GM21423 (cell line): ENCODE data around the gene AKT1.

Source experiments
- ATAC-seq: cut with Tn5 transposase; IDR thresholded peaks from one replicate; pipeline ENCODE4 v1.9.1; 2021; ENCODE audit warnings: mild to moderate bottlenecking, moderate library complexity; ENCODE audit not compliant: unreplicated experiment

Gene AKT1

DNA sequence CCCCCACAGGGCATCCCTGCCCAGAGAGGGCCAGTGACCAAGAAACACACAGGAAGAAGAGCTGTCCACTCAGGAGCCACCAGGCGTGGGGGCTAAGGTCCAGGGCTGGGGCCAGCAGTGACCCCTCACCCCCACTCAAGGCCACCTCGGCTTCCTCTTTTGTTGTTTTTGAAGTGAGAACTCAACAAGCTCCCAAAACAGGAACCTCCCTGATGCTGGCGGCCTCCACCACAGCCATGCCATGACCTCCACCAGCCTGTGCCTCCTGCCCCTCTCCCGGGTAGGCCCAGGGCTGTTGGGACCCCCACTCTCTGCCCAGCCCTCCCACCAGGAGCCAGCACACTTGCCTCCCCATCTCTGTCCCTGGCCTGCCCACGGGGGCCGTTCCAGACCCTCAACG lies 7.8 kb downstream of the AKT1 start:
- ATAC-seq, result no peak

DNA sequence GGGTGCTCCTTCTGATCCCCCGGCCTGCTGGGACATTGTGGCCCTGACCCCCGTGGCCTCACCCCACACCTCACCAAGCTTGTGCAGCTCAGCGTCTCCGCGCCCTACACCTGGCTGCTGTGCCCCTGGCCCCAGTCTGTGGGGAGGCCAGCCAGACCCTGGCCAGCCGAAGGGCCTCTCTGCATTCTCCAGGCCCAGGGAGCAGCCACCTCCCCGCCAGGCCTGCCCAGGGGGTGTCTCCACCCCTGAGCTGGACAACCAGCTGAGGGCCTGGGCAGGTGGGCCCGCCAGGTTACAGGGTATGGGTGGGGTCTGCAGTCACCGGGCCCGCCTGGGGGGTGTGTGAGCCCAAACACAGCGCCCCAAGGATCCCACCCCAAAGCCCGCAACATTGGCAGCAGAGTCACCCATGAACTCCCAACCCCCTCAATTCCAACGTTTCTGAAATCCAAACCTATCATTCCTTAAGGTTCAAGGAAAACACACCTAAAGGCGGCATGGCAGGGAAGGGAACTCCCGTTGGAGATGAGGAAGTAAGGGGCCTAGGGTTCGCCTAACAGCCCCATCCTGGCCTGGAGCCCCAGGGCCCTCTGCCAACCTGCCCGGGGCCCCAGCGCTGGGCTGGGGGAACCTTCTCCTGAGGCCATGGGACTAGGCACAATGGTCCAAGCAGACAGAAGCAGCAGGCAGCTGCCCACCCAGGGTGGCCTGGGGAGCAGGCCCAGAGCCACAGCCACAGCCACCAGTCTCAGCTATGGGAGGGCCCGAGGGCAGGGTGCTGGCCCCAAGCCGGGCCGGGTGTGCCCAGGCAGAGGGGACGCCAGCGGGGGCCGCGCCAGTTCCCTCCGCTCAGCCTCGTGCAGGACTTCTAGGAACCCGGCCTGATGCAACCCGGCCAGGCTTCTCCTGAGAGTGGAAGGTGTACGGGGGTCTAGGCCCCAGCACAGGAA lies 8.5 kb downstream of the AKT1 start:
- no peak for ATAC-seq

DNA sequence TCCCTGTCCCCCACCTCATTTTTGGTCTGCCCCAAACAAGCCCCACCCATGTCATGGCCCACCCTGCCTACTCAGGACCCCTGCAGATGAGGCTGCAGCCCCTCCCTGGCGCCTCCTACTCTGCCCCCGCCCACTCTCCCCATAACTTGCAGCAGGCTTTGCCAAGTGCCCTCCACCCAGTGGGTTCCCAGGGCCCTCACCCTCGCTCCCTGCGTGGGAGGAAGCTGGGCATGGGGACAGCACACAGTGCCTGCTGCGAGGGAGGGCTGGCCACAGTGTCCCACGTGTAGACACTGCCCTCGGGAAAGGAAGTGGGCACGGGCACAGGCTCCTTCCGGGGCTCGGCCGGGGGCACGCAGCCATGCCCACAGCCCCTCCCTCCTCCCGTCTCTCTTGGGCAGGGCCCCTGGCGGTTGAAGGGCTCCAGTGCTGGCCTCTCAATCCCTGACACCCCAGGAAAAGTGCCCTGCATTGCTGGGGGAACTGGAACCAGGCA lies 9.4 kb downstream of the AKT1 start:
- no peak for ATAC-seq

DNA sequence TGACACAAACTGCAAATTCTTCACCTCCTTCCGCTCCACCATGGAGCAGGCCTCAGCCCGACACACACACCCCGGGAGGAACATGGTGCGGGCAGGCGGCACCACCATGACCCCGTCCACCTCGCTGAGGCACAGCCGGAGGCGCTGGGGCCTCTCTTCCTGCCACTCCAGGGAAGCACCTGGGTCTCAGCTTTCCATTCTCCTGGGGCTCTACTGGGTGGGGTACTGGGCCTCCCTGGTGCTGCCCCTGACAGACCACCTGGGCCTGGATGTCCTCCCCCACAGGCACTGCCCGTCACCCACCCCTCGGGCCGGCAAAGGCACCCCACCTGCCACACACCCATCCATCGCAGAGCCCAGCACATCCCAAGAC lies 9.9 kb downstream of the AKT1 start:
- no peak for ATAC-seq

DNA sequence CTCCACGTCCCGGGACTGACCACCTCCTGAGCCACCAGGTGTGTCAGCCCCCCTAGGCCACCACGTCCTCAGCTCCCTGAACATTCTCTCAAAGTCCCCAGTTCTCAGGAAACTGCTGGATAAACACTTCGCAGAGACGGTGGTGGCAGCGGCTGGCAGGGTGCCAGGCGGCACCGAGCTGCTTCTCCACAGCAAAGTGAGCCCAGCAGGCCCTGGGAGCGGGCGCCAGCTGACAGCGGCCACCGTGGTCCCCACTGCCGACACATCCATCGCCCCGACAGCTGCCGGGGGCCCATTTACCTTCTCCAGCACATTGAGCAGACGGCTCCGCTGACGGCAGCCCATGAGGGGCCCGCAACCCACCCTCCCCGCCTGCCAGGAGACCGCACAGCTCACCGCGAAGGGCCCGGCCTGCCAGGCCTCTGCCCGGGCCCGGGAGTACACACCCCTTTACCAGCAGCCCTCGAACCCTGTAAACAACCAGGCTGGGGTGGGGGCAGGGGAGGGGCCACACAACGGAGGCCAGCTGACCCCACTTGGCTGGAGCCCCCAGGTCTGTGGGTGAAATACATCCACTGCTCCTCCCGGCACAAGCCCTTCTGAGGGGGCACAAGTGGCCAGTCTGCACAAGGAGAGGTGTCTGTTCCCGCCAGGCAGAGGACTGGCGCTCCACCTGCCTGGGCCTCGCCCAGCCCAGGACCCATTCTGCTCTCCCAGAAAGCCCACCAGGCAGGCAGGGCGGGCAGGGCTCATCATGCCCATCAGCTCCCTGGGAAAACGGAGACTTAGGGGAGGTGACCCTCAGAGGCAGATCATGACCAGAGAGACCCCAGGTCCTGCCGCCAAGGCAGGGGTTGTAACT lies 10.5 kb downstream of the AKT1 start:
- no peak for ATAC-seq

DNA sequence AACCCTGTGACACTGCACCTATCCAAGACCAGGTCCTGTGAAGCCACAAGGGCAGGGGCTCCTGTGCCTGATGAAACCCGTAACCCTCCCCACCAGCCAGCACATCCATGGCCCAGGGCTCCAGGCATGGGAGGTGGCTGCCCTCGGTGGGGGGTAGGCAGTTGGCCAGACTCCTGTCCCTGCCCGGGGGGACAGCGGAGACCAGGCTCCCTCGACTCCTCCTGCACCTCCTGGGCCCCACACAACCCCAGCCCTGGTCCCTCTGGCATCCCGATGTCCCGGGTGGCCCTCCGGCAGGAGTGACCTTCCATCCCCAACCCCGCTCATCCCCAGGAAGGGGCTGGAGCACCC lies 11.4 kb downstream of the AKT1 start:
- ATAC-seq, result no peak

DNA sequence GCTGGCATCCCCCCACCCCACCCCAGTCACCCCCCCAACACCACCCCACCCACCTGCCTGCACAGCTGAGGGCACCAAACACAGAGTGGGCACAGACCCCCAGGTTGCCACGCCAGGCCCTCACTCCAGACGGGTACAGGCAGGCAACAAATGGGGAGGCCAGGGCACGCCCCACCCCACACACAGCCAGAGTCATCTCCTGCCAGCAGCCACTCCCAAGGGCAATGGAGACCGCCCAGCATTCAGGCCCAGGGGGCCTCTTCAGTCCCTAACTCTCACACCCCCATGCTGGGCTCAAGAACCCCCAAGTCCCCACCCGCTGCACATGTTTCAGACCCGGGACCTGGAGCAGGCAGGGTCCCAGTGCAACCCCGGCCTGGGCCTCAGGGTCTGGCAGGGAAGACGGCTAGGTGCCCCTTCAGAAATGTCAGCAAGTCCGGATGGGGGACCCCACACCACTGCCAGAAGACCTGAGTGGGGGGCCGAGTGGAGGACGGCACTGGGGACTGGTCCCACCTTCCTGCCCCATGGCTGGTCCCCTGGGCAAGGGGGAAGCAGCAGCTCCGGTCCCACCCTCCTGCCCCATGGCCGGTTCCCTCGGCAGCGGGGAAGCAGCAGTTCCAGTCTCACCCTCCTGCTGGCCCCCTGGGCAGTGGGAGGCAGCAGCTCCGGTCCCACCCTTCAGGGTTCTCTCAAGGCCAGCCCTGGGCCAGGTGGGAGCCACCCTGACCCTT lies 11.9 kb downstream of the AKT1 start:
- no peak for ATAC-seq

DNA sequence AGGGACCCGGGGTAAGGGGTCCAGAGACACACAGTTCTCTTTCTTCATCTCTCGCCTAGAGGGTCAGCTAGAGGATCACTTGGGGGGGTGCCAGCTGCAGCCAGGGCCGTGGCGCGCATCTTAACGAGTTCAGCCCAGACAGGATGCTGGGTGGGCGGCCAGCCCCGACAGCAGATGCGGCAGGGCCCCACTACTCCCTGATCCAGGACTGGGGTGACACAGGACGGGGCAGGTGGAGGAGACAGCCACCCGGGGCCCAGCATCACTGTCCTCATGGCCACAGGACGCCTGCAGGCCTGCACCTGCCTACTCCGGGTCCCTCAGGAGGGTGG lies 12.8 kb downstream of the AKT1 start:
- no peak for ATAC-seq

DNA sequence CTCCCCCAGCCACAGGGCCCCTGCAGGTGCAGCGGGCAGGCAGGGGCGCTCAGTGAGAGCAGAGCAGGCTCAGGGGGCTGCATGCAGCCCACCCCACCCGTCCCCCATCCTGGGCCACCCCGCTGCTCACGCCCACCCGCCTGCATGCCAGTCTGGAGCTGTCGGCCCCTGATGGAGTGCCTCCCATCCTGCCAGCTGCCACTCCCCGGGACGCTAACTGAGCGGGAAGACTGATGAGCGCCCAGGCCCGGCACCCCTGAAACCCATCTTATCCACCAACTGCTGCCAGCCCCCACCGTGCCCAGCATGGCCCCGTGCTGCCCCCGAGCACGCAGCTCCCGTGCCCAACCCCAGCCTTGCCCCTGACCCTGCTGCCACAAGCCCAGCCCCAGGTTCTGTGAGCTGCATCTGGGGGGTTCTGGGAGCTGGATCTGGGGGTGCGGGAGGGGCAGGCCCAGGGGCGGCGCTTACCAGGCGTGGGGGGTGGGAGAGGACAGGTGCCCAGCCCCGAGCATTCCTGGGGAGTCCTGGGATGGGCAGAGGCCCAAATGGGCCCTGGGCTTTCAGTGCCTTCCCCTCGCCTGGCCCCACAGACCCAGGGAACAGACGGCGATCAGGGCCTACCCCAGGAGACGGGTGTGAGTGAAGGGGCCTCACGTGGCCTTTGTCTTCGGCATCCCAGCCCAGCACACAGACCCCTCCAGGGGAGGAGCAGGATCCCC lies 13.3 kb downstream of the AKT1 start:
- ATAC-seq, result no peak

DNA sequence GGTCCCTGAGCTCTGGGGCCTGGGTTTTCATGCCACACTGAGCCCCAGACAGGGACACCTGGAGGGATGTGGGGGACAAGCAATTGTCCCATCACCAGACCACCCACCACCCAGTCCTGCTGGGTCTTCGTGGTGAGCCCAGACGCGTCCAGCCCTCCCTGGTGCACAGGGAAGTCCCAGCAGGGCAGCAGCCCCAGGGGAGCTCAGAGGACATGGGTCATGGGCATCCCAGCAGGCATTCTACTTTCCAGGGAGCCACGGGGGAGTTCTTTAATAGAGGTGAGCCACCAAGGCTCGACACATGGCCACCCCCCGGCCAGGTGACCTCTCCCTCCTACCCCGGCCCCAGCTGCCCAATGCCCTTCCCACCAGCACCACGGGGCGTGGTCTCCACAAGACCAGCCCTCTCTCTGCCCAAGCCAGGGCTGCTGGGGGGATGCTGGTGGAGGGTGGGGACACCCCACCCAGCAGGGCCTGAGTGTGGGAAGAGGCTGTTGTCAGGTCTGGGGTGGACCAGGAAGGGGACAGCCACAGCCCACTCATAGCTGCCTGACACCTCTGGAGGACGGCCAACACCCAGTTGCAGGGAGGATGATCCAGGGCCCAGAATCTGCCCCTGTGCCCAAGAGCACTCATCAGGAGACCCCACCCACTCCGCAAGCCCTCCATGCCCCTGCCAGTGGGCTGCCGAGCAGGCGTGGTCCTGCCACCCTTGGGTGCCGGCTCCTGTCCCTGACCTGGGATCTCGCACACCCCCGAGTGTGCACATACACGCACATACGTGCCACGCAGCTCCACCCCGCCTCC lies 14.1 kb downstream of the AKT1 start:
- ATAC-seq, result no peak

DNA sequence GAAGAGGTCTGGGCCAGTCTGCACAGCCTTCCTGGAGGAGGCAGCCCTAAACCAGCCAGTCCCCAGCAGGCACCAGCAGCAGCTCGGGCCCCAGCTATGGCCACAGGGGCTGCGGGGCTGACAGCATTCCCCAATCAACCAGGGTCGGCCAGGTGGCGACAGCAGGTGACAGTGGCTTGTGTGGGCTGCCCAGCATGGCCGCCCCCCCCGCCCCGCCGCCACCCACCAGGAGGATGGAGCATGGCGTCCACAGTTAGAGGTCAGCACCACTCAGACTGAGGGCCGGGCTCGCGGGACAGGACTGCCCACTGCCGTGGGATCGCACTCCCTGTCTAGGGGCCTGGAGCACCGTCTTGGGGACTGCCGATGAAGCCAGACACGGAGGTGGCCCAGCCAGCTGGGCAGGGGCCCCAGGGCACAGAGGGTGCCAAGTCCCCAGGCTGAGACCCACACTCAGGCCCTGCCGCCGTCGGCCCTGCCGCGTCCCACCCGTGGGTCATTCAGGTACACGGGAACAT lies 15.0 kb downstream of the AKT1 start:
- ATAC-seq, result no peak

DNA sequence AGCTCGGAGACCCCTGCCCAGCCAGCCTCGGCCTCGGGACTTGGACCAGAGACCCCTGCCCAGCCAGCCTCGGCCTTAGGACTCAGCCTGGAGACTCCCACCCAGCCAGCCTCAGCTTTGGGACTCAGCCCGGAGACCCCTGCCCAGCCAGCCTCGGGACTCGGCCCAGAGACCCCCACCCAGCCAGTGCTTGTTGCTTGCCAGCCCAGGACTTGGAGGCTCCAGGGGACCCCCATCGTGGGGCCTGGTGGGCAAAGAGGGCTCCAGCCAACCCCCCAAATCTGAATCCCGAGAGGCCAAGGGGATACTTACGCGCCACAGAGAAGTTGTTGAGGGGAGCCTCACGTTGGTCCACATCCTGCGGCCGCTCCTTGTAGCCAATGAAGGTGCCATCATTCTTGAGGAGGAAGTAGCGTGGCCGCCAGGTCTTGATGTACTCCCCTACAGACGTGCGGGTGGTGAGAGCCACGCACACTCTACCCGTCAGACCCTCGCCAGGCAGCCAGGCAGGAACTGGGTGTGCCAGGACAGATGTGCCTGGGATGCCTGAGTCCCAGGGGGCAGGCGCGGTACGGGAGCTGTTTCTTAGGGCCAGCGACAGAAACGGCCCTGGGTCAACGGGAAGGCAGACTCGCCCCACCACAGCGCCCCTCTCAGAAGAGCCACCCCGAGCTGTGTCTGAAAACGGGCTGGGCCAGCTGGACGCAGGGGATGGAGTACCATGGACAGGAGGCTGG lies 15.6 kb downstream of the AKT1 start:
- ATAC-seq, result no peak

DNA sequence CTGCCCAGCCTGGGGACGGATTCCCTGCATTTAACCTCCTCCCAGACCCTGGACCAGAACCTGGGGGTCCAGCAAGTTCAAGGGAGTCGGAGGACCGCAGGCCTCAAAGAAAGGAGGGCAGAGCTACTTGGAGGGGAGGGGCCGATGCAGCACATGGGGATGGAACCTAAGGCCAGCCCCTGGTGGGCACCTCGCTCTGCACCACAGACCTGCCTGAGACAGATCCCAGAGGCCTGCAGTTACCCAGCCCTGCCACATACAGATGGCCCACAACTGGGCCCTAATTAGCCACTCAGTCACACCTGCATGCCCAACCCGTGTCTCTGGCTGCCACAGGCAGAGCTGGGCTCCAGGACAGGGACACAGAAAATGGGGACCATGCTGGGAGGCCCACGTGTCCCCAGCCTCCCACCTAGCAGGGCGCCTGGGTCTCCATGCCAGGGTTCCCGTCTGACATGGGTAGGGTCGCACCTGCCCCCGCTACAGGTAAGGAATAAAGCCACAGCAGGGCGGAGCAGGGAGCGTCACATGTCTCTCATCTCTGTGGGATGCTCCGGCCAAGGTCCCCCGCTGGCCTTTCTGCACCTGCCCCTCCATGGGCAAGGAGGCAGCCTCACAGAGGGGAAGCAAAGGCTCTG lies 16.7 kb downstream of the AKT1 start:
- no peak for ATAC-seq

DNA sequence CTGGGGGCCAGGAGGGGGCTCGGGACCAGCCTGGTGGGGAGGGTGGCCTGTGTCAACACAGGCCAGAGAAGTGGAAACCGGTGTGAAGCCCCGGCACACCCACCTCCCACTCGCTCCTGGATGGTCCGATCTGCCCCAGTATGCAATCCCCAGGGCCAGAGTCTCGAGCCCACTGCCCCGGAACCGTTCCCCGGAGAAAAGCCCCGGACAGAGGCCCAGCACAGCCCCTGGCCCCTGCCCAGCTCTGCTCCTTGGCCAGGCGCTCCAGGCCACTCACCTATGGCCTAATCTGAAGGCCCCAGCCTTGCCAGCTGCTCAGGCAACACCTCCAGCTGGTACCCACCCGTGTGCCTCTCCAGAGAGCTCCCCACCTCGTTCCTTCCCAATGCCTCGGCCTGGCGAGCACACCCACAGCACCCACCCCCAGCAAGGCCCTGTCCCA lies 17.7 kb downstream of the AKT1 start:
- ATAC-seq, result no peak

DNA sequence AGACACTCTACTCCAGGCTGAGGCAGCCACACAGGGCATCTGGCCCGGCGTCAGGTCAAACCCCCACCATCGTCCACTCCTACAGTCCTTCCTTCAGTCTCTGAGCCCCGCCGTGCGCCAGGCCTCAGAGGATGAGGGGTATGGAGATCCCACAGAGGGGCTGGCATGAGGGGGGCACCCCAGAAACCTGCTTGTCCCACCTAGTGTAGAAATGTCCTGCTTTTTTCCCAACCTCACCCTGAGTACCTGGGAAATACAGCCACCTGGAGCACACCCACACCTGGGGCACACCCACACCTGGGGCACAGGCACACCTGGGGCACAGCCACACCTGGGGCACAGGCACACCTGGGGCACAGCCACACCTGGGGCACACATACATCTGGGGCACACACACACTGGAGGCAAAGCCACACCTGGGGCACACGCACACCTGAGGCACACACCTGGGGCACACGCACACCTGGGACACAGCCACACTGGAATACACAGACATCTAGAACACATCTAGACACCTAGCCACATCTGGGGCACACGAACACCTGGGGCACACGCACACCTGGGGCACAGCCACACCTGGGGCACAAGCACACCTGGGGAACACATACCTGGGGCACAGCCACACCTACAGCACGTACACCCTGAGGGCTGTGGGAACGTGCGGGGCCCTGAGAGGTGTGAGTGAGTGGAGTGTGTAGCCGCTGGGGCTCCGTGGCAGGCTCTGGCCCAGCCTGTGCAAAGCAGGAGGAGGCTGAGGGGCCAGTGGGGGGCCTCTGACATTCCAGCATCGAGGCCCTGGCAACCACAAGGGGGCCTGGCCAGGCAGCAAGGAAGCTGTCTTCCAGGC lies 18.4 kb downstream of the AKT1 start:
- no peak for ATAC-seq

DNA sequence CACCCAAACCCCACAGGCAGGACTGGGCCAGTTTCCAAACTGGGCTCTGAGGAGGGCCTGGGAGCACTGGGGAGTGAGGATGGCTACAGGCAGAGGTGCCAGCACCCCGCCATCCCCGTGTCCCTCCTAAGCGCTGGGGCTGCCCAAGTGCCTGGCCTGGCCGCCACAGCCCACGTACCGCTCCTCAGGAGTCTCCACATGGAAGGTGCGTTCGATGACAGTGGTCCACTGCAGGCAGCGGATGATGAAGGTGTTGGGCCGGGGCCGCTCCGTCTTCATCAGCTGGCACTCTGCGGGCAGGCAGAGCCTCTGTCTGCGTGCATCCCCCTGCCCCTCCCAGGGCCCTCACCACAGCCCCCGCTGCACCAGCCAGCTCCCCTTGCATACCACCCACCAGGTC lies 19.1 kb downstream of the AKT1 start:
- no peak for ATAC-seq

DNA sequence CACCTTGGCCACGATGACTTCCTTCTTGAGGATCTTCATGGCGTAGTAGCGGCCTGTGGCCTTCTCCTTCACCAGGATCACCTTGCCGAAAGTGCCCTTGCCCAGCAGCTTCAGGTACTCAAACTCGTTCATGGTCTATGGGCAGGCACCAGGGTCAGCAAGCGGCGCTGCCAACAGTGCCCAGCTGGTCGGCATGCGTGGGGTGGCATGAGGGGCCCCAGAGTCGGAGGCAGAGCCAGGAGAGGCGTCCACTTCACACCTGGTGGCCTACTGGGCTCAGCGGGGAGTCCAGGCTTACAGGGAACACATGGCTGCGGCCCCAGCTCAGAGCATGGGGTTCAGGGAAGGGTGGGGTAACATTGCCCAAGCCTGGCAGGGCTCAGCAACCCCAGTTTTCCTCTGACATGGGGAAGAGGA lies 20.5 kb downstream of the AKT1 start:
- ATAC-seq, result no peak
